Measurements from ENCODE around the gene STAMBPL1.
A peak's percentile ranks its signal among the peaks of the same experiment; 100 is the strongest.

The STAMBPL1 gene

DNA sequence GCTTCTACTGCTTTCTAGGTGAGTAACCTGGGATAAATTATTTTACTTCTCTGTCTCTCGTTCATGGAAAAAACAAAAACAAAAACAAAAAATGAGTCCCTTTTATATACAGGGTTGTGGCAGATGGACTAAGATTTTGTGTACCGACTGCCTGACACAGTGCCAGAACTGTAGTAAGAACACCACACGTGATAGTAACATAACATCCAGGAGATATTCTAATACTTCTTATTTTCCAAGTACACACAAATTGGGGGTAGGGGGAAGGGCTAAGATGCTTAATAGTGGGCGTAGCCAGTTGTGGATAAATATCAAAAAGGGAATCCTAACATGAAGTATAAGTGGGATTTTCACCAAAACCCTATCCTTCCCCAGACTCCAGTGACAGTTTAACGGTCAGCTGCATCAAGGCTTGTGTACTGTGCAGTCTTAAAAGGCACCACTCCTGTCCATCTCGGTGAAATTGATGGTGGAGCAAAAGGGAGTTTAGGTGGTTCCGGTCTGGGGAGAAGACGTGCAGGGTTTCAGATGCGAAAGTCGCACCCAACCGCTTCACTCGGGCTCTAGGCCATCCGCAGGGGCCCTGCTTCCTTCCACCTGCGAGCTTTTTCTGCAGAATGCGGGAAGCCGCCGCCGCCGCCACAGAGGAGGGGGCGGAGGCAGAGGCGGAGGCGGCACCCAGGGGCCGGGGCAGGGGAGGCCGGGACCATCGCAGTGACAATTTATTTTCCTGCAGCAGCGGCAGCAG, at the start of gene STAMBPL1:
Gene STAMBPL1, plus strand, starts transcription at position 712 of the 748 bp plus-strand sequence. CDS start 21,464 bp downstream, outside the sequence.
- Histone ChIP-seq H3K27ac (peak within 1 kb of the TSS; percentile 63), H3K27me3 (replicated peaks) (no peaks in the 10 kb centered on the region), H3K36me3 (replicated peaks) (no peaks in the 10 kb centered on the region), H3K4me3 (ENCODE audit: low read depth, low read length) (peak within 1 kb of the TSS; percentile 86)
- in situ Hi-C loops (cut with HindIII; ENCODE audit: low pct_ligation_motif_present, low sequenced_read_pairs) = no loop called here
- no peak for DNase-seq
- TF ChIP-seq, protein P1, sequence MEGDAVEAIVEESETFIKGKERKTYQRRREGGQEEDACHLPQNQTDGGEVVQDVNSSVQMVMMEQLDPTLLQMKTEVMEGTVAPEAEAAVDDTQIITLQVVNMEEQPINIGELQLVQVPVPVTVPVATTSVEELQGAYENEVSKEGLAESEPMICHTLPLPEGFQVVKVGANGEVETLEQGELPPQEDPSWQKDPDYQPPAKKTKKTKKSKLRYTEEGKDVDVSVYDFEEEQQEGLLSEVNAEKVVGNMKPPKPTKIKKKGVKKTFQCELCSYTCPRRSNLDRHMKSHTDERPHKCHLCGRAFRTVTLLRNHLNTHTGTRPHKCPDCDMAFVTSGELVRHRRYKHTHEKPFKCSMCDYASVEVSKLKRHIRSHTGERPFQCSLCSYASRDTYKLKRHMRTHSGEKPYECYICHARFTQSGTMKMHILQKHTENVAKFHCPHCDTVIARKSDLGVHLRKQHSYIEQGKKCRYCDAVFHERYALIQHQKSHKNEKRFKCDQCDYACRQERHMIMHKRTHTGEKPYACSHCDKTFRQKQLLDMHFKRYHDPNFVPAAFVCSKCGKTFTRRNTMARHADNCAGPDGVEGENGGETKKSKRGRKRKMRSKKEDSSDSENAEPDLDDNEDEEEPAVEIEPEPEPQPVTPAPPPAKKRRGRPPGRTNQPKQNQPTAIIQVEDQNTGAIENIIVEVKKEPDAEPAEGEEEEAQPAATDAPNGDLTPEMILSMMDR (IDR thresholded peaks at IDR 0.05; ENCODE audit: low read depth, low read length, missing control alignments) = no peak

DNA sequence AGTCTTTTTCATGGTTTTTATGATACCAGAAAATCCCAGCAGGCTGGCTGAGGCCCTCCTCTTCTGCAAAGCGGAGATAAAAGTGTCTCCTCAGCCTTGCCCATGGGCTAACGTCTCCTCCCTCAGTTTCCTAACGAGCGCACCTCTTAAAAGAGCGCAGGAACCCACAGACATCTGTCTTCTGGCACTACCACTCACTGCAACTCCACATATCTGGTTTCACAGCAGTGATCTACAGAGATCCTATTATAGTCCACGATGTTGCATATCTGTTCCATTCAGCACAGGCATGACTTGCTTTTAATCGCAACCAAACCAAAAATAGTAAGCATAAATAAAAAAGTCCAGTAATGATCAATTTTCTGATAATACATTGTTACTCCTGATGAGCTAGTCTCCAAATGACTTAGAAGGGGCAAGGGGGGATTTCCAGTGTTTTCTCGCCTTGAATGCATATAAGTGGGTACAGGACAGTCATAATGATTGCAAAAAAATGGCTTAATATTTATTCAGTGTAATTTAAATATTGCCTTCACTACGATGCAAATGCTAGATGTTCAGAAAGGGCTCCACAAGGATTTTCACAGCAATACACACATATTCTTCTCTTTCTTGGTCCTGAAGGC, 49.3 kb upstream of the STAMBPL1 start:
- no peak for DNase-seq
- Histone ChIP-seq H3K36me3 (replicated peaks) (no peaks in the 10 kb centered on the region), H3K27me3 (replicated peaks) (no peaks in the 10 kb centered on the region), H3K27ac (no peak overlapping the region), H3K4me3 (ENCODE audit: low read depth, low read length) (no peak overlapping the region)
- TF ChIP-seq, protein P1 (IDR thresholded peaks at IDR 0.05; ENCODE audit: low read depth, low read length, missing control alignments) = no peak
- in situ Hi-C loops (cut with HindIII; ENCODE audit: low pct_ligation_motif_present, low sequenced_read_pairs) = no loop called here

DNA sequence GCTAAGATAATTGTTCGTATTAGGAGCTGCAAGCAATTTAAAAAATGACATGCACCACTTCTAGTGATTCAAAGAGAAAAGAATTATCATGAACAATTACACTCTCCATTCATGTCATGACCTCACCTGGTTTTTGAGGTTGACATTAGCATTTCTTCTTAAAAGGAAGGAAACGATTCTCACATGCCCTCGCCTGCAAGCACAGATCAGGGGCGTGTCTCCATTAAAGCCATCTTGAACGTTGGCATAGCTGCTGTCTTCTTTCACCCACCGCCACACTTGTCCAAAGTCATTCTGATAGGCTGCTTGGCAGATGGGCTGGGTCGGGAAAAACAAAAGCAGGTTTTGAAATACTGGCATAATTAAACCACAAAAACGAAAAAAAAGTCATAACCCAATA, 48.3 kb upstream of the STAMBPL1 start:
- TF ChIP-seq, protein P1 (IDR thresholded peaks at IDR 0.05; ENCODE audit: low read depth, low read length, missing control alignments) = no peak
- in situ Hi-C loops (cut with HindIII; ENCODE audit: low pct_ligation_motif_present, low sequenced_read_pairs) = no loop called here
- no peak overlapping the region for H3K27ac ChIP-seq

DNA sequence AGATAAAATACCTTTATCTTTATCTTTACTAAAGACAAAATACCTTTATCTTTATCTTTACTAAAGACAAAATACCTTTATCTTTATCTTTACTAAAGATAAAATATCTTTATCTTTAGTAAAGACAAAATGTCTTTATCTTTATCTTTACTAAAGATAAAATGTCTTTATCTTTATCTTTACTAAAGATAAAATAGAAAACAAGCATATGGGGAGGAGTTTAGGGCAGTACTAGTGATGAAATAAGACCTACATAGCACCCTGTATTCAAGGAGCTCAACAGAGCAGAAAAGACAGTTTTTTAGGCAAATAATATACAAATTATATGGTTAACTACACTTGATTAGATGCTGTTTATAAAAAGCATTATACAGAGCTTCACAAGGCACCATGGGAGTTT, 47.7 kb upstream of the STAMBPL1 start:
- H3K27me3 ChIP-seq (replicated peaks) = no peaks in the 10 kb centered on the region
- H3K27ac ChIP-seq = no peak overlapping the region
- in situ Hi-C loops (cut with HindIII; ENCODE audit: low pct_ligation_motif_present, low sequenced_read_pairs) = no loop called here
- TF ChIP-seq, protein P1 (IDR thresholded peaks at IDR 0.05; ENCODE audit: low read depth, low read length, missing control alignments) = no peak
- no peak for DNase-seq
- H3K36me3 ChIP-seq (replicated peaks) = no peaks in the 10 kb centered on the region
- no peak overlapping the region for H3K4me3 ChIP-seq (ENCODE audit: low read depth, low read length)

More for the DNA sequence above, 48.3 kb upstream of the STAMBPL1 start:
- no peak overlapping the region for H3K4me3 ChIP-seq (ENCODE audit: low read depth, low read length)
- no peaks in the 10 kb centered on the region for H3K27me3 ChIP-seq (replicated peaks)
- DNase-seq = no peak
- H3K36me3 ChIP-seq (replicated peaks) = no peaks in the 10 kb centered on the region

DNA sequence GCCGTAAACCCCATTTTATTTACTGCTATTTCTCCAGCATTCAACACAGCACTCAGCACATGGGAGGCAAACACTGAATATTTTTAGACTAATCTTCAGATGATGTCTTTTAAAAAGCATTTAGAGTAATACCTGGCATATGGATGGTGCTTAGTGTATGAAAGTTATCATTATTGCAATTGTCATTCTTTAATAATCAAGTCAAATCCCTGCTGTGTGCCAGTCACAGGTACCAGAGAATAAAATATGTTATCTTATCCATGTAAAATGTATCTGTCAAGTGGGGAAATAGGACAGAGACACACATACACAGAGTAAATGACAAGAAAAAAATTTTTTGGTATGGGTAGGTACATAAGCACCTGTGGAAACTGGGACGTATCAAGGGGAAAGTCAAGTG, 46.9 kb upstream of the STAMBPL1 start:
- Histone ChIP-seq H3K36me3 (replicated peaks) (no peaks in the 10 kb centered on the region), H3K27ac (no peak overlapping the region), H3K27me3 (replicated peaks) (no peaks in the 10 kb centered on the region), H3K4me3 (ENCODE audit: low read depth, low read length) (no peak overlapping the region)
- in situ Hi-C loops (cut with HindIII; ENCODE audit: low pct_ligation_motif_present, low sequenced_read_pairs) = no loop called here
- DNase-seq = no peak
- TF ChIP-seq, protein P1 (IDR thresholded peaks at IDR 0.05; ENCODE audit: low read depth, low read length, missing control alignments) = no peak

All from brain microvascular endothelial cell (primary cell).